HG03457 (cell line): ENCODE results near the gene PFN1.

Source experiments
- ATAC-seq: cut with Tn5 transposase; IDR thresholded peaks from one replicate; pipeline ENCODE4 v1.9.1; 2021; ENCODE audit warnings: moderate number of reproducible peaks; ENCODE audit not compliant: unreplicated experiment

Gene PFN1

DNA sequence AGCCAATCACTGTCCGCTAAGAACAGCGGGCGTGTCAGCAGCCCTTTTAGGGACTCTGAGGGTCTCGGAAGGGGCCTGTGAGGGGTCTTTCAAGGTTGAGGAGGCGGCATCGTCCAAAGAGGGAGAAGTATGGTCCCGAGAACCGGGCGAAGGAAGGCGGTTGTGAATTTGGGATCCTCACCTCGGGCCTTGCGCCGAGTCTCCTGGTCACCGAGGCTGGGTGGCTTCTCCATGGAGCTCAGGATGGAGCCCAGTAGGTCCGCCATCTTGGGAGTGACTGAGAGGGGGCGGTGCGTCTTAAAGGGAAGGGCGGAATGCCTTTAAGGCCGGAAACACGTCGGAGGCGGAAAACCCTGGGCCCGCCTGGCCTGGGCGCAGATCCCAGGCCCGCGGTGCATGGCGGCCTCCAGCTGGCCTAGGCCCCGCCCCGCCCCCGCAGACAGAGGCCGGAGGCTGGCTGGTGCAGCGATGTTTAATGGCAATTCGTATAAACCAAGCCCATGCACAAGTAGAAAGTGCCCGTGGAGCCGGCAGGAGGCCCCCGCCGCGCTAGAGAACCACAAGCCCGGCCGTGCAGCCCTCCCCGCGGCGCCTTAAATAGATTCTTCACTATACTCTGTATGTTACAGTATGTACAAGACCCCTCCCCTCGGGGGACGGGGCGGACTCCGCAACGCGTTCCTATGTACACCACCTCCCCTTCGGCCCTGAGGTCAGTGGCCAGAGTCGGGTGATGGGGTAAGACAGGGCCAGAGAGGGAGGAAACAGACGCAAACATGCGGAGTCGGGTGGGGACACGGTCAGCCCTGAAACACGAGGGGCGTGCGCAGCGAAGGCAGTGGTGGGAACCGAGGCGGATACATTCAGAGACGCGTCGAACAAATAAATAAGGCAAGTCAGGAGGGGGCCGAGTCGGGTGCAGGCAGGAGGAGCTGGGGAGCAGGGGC is 19.5 kb upstream of the PFN1 start, which contains the start of gene SPAG7:
SPAG7 (minus strand) TSS at position 279 of the 947 bp plus-strand sequence; CDS start at position 266, 13 bp downstream.
- ATAC-seq, result peak; percentile 52

DNA sequence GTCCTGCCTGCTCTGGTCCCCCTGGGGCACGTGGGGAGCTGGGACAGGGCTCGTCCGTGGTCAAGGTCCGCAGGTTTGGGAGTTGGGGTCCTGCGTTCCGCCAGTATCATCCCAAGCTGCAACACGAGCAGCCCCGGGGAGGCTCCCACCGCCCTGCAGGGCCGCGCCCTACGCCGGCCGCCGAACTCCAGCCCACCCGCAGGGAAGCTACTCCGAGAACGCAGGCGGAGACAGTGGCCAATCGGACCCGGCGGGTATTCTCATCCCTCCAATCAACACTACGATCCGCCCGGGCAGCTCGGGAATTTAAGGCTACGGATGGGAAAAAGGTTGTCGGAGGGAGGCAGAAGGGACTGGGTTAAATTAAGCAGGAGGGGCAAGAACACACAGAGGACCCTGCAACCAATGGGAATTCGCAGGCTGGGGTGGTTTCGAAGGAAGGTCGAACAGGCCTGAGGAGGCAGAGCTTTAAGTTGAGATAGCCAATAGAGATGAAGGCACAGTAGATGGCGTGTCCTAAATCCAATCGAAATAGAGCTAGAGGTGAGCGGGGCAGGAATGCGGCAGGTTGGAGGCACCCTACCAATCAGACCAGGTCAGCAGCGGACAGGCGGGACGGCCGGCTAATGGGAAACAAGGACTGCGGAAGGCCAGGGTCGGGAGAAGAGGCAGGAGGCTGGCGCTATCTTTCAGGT is 18.7 kb upstream of the PFN1 start:
- ATAC-seq, result peak; percentile 73

DNA sequence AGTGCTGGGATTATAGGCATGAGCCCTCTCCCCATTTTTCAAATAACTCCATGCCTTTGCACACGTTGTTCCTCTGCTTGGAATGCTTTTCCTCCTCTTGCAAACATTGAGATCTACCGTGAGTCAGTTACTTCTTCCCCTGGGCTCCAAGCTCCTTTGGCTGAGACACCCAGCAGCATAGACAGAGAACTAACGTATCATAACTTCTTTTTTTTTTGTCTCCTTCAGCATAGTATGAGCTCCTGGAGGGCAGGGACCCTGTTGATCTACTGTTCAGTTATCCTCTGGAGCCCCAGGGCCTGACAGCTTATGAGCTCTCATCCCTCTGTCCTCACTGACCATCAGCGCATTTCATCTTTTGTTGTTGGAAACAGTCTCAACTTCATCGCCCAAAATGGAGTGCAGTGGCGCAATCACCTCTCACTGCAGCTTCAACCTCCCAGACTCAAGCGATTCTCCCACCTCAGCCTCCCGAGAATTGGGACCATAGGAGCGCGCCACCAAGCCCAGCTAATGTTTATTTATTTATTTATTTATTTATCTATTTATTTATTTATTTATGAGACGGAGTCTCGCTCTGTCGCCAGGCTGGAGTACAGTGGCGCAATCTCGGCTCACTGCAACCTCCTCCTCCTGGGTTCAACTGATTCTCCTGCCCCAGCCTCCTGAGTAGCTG is 17.1 kb upstream of the PFN1 start:
- no peak for ATAC-seq

GRCh38 chr17:4960279-4960922 is 12.1 kb upstream of the PFN1 start:
- ATAC-seq, result no peak

DNA sequence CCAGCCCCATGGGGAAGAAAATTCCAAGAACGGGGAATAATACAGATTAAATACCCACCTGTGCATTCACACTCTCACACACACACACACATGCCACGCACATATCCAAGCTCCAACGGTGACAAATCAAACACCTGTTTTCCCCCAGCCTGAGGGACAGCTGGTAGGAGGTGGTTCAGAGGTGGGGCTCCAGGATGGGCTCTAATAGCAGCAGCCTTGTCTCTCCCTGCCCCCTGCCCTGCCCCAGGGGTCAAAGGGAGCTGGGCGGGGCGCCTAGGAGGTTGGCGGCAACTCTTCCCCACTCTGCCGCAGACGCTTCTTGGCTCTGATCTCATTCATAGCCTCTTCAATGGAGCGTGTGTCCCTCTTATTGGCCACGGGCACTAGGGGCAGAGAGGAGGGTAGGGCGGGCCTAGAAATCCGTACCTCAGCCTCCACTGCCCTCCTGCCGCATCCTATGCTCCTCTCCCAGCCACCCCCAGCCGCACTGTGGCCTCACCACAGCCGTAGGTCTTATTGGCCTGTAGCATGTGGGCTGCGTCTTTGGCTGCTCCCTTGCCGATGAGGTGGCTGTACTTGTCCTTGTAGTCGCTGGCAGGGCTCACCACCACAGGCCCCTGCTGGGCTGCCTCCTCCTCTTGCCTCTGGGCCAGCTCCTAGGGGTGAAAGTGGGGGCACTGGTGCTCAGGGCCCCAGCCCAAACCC is 11.1 kb upstream of the PFN1 start:
- no peak for ATAC-seq

GRCh38 chr17:4958102-4958501 is 9.8 kb upstream of the PFN1 start:
- ATAC-seq, result no peak

- ATAC-seq, result no peak
These were observed 8.2 kb upstream of the PFN1 start for GRCh38 chr17:4956493-4957061.

- ATAC-seq, result no peak
These were observed 6.8 kb upstream of the PFN1 start for GRCh38 chr17:4955091-4955490.

GRCh38 chr17:4953451-4953961 is 5.2 kb upstream of the PFN1 start:
- no peak for ATAC-seq

GRCh38 chr17:4951486-4951885 is 3.2 kb upstream of the PFN1 start:
- ATAC-seq, result no peak

DNA sequence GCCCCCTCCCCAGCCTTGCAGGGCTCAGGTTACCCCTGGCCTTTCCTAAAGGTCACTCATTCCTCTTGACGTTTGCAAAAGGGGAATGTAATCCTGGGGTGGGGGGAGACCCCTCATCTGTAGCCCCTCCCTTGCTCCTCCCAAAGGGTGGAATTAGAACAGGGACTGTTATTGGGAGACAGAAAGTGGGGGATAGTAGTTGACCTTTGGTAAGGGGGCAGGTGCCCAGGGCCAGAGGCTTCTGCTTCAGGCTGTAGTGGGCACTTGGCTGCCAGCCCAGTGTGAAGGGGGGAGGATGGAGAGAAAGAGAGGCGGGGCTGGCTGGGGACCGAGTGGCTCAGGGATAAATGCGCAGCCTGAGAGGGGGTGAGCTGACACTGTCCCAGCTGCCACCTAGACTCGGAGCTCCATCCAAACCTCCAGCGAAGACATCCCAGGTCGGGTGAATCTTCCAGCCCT is 2.4 kb upstream of the PFN1 start, which contains the start of gene ENO3:
ENO3 (plus strand) TSS at position 374 of the 459 bp plus-strand sequence. CDS start 711 bp downstream, outside the sequence.
- ATAC-seq, result no peak

- ATAC-seq, result no peak
These were observed 1.9 kb upstream of the PFN1 start for GRCh38 chr17:4950075-4950745.

GRCh38 chr17:4949321-4950074 is 1.2 kb upstream of the PFN1 start:
- no peak for ATAC-seq

DNA sequence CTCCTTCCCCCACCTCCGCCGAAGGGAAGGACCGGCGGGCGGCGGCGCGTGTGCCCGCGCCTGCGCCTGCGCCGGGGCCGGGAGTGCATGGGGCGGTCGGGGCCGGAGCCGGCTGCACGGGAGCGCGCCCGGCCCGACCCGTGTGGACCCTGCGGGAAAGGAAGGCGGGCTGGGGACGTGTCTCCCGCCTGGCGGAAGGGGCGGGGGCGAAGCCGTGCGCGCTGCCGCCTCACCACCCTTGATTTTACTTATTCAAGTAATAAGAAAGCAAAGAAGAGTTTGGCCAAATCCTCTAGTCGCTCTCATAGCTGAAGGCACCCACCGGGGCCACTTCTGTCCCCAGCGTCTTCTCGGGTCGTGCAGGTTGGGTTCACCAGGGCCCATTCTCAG is 596 bp upstream of the PFN1 start:
- no peak for ATAC-seq

- no peak for ATAC-seq
These were observed 742 bp downstream of the PFN1 start for GRCh38 chr17:4947411-4948165.

GRCh38 chr17:4947010-4947410 is 1.3 kb downstream of the PFN1 start:
- no peak for ATAC-seq

DNA sequence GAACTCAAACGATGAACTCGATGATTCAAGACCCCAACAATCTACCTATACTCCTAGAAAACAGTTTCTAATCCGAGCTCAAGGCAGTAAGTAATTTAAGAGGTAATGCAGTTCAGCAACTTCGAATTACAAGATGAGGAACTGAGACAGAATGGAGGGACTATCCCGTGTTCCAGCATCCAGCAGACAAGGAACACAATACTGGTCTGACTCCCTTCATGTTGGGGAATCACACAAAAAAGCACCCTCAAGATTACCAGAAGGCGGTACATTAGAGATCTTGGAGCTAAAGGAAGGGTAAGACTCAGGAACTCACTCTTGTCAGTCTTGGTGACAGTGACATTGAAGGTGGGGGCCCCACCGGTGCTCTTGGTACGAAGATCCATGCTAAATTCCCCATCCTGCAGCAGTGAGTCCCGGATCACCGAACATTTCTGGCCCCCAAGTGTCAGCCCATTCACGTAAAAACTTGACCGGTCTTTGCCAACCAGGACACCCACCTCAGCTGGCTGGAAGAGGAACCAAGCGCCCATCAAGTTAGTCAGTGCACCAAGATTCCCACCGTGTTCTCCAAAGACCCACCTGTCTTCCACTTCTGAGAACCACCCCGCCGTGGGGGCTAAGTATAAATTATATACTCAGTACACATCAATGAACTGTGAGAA is 1.9 kb downstream of the PFN1 start:
- no peak for ATAC-seq
